HG02678 (cell line): ENCODE data around the gene DNASE1L1.

Source experiments
- ATAC-seq: cut with Tn5 transposase; IDR thresholded peaks from one replicate; pipeline ENCODE4 v1.9.1; 2021; ENCODE audit warnings: mild to moderate bottlenecking, moderate library complexity; ENCODE audit not compliant: unreplicated experiment

DNASE1L1 gene, protein sequence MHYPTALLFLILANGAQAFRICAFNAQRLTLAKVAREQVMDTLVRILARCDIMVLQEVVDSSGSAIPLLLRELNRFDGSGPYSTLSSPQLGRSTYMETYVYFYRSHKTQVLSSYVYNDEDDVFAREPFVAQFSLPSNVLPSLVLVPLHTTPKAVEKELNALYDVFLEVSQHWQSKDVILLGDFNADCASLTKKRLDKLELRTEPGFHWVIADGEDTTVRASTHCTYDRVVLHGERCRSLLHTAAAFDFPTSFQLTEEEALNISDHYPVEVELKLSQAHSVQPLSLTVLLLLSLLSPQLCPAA

DNA sequence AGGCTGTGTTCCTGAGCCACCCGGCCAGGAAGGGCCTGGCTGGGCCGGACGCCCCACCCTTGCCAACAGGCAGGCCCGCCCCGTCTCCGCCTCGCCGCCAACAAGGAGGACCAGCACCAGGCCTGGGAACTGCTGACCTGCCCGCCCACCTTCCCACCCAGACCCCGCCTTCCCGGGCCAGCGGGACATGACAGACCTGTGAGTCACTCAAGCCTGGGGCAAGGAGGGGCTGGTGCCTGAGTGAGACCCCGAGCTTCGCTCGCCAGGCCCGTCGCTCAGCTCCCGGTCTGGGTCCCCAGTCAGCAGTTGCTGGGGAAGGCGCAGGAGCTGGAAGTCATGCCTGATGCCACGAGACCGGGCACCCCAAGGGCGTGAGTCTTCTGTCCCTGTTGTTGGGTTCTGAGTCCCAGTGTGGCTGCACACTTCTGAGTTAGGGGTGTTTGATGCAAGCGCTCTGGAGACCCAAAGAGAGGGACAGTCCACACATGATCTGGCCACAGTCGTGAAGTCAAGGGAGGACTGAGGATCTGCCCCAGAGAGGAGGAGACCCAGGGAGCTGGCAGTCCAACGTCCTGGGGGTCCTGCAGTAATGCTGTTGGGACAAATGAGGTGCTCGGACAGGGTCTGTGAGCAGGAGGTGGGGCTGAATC, at the start of gene DNASE1L1:
Gene DNASE1L1 (minus strand): TSS at position 33 of the 650 bp plus-strand sequence. CDS start 3,686 bp downstream, outside the sequence.
- peak; percentile 50 for ATAC-seq

DNA sequence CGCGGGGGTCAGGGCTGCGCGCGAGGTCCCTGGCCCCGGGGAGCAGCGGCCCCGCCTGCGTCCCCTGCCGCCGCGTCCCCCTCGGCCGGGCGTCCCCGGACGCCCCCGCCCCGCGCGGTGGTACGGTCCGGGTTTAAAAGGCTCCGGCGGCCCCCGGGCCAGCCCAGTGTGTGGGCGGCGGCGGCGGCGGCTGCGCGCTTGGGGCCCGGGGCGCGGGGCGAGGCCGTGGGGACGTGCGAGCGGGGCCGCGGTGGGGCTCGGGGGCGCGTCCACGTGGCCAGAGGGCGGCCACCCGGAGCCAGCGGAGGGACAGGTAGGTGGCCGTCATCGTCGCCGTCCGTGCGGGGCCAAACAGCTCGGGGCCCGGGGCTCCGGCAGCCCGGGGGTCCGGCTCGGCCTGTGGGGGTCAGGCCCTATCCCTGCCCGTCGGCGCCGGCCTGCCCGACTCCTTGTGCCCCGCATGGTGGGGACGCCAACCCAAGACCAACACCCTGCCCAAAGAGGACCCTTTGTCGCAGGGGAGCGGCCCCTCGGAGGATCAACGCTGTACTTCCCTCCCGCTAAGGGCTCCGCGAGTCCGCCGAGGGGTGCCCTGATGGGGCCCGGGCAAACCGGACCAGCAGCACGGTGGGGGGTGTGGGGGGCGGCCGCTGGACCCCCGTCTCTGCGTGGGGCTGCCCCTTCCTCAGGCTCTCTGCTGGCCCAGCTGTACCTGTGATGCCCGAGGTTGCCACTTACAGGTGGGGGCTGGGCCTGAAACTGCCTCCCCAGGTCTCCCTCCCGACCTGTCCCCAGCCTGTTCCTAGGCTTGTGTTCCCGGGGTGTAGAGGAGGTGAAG, 49.3 kb upstream of the DNASE1L1 start, which contains the start of gene PLXNA3:
Gene PLXNA3 (plus strand): TSS at position 166 of the 838 bp plus-strand sequence. CDS start 1,903 bp downstream, outside the sequence.
- peak; percentile 66 for ATAC-seq

DNA sequence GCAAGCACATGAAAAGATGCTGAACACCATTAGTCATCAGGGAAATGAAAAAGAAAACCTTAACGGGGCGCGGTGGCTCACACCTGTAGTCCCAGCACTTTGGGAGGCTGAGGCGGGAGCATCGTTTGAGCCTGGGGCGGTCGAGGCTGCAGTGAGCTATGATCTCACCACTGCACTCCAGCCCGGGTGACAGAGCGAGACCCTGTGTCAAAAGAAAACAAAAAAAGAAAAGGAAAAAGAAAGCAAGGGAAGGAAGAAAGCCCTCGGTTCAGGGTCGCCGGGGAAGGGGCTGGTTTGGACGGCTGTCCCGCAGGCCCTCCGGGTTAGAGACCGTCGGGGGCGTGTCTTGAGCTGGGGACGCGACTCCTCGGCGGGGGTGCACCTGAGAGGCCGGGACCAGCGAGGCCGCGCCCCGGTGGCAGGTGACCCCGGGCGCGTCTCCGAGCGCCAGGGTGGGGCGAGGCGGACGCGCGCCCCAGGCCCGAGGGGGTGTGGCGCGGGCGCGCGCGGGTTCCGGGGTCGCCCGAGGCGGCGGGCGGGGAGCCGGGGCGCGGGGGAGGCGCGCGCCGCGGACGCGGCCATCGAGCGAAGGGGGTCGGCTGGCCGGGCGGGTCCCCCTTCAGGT, 48.5 kb upstream of the DNASE1L1 start:
- peak; percentile 73 for ATAC-seq

DNA sequence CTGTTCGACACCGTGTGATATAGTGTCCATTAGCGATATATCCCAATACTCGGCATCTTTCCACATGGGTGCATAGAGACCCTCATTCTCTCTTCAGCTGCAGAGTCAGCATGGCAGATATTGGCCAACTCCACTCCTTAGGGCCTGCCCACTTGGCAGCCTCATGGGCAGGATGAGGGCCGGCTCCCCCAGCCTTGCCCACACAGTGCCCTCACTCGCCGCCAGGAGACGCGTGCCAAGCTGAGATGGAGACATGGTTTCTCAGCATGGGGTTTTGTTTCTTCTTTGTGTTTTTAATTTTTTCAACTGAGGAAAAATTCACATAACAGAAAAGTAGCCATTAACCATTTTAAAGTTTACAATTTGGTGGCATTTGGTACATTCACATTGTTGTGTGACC, 43.8 kb upstream of the DNASE1L1 start:
- no peak for ATAC-seq

DNA sequence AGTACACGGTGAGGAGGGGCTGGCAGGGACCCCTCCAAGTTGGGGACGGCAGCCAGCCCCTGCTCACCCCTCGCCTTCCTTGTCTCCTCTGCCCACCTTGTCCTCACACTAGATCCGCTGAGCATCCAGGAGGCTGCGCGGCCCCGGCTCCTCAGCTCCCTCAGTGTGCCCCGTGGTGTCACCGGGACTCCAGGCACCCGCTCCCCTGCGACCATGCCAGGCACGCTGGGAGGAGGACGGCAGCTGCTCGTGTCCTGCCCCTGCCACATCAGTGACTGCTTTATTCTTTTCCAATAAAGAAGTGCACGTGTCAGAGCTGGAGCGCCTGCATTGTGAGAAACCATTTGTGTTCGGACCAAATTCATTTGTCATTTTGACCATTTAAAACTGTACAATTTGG, 41.3 kb upstream of the DNASE1L1 start:
- no peak for ATAC-seq

DNA sequence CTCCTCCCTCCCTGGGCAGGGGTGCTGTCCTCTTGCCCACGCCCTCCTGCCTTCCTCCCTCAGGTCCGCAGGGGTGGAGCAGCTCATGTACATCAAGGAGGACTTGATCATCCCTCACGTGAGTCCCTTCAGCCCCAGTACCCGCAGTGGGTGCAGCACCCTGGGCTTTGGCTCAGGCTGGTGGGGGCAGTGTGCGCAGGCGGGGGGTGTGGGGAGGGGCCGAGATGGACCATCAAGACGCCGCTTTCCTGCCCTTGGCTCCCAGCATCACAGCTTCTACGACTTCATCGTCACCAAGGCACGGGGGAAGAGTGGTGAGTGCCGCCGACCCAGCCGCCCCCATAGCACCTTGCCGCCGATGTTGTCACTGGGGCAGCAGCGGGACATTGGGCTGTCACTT, 40.6 kb upstream of the DNASE1L1 start:
- ATAC-seq = no peak

DNA sequence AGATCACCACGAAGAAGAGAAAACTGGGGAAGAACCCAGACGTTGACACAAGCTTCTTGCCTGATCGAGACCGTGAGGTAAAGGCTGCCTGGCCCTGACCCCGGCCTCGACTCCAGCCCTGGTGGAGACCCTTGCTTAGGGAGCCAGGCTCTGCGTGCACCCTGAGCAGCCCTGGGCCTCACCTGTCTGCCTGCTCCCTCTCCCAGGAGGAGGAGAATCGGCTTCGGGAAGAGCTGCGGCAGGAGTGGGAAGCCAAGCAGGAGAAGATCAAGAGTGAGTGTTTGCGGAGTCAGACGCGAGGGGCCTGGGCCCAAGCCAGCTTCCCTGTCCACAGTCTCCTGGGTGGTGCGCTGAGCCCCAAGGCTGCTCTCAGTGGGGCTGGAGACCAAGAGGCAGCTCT, 39.4 kb upstream of the DNASE1L1 start:
- ATAC-seq = no peak

DNA sequence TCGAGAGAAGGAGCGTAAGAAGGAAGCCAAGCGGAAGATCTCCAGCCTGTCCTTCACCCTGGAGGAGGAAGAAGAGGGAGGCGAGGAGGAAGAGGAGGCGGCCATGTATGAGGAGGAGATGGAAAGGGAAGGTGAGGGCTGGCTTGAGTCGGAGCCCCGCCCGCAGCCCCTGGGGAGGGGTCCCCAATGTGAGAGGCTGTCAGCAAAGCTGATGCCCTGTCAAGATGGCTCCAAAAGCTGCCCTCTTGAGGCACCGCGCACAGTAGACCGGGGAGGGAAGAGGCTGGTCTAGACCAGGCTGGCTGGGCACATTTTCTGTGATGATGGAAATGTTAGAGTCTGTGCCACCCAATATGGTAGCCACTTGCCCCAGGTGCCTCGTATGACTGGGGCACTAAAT, 37.4 kb upstream of the DNASE1L1 start:
- ATAC-seq = no peak

DNA sequence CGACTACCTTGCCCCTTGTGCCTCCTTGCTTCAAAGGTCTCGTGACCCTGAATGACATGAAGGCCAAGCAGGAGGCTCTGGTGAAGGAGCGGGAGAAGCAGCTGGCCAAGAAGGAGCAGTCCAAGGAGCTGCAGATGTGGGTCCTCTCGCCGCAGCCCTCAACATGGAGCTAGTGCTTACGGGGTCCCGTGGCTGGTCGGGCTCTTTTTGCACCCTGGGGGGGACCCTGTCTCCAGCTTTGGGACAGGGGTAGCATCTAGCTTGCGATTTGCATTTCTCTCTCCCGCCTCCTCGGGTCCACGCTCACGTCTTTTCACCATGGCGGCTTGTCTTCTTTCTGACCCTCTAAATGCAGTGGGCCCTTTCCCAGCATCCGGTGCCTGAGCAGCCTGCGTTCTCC, 36.7 kb upstream of the DNASE1L1 start:
- ATAC-seq = no peak

DNA sequence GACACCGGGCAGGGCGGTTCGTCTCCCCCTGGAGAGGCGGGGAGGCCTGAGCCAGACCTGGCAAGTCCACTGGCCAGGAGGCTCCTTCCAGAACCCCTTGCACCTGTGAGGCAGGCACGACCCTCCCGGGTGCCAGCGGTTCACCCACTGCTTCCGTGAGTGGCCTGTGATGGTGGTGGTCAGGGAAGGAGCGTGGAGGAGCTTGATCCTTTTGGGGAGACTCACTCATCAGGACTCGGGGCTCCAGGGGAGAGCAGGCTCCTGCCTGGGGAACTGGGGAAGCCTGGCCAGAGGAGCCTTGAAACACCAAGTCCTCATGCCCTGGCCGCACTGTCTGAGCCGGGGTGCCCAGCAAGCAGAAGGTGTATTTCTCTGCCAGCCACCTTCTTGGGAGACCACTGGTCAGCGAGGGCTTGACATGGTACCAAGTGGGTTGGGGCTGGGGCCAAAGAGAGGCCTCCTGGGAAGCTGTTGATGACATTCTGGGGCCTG, 35.7 kb upstream of the DNASE1L1 start:
- no peak for ATAC-seq

DNA sequence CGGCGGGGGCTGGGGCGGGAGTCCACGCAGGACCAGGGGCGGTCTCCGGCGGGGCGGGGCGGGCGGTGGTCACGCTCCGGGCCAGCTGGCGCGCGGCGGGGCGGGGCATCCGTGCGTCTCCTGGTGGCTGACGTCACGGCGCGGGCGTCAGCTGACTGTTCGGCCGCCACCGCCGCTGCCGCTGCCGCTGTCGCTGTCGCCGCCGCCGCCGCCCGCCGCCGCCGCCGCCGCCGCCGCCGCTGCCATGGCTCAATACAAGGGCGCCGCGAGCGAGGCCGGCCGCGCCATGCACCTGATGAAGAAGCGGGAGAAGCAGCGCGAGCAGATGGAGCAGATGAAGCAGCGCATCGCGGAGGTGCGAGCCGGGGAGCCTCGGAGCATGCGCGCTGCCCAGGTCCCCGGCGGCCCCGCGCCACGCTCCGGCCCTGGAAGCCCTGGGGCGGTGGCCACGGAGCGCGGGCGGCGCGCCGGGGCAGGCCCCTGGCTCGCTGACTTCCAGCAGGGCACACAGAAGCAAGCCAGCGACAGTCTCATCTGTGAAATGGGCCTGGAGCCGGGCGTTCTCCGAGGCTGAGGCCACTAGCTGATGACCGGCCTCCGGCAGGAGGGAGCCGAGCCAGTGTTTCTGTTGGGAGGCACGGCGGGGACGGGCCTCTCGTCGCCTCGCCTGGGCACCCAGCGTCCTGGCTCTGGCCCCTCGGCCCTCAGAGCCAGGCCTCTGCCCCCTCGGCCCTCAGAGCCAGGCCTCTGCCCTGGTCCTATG, 35.1 kb upstream of the DNASE1L1 start, which contains the start of gene FAM50A:
Gene FAM50A (plus strand): TSS at position 150 of the 763 bp plus-strand sequence. CDS start 95 bp downstream, at position 245.
- ATAC-seq = peak; percentile 89

DNA sequence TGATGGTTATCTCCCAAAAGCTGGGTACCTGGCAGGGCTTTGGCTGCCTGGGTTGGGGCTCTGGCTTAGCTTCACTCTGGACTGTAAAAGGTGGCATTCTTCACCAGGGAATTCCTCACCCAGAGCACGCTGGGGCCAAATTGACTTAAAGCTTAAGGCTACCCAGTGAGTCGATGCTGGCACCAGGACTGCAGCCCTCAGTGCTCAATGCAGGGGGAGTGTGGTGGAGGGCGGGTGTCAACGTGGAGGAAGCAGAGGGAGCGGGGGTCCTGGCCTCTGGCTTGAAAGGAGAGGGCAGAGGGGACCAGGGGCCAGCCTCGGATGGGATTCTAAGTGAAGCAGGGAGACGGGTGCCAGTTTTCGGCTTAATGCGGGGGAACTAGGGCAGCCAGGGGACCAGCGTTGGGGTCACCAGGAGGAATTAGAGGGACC, 34.4 kb upstream of the DNASE1L1 start:
- ATAC-seq = no peak

DNA sequence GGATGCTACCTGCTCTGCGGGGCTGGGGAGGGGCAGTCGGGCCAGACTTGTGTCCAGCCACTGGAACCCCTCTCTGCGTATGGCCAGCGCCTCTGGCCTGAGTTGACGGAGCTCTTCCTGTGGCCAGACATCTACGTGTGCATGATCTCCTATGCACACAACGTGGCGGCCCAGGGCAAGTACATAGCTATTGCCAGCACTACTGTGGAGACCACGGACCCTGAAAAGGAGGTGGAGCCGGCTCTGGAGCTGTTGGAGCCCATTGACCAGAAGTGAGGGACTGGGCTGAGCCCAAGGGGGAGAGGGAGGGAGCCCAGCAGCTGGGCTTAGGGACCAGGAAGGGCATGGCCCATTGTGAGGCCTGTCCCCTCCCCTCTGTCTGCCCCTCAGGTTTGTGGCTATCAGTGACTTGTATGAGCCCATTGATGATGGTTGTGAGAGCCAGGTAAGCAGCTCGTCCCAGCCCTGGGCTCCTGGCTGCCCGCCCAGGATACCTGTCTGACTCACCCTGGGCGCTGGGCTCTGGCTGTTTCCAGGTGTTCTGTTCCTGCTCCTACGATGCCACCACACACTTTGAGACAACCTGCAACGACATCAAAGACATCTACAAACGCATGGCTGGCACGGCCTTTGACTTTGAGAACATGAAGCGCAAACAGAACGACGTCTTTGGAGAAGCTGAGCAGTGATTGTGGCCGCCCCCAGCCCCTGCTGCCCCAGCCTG, 33.1 kb upstream of the DNASE1L1 start:
- no peak for ATAC-seq

DNA sequence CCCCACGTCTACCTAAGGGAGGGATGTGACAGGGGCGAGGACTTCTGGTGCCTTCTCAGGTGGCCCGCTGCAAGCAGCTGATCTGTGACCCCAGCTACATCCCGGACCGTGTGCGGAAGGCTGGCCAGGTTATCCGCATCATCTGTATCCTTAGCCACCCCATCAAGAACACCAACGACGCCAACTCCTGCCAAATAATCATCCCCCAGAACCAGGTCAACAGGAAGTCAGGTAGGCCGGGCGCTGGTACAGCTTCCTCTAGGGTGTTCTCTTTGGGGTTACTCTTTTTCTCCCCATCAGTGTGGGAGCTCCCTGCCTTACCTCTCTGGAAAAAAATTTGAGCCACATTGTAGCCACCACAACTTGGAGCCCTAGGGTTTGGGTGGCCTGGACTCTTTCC, 32.5 kb upstream of the DNASE1L1 start:
- ATAC-seq = no peak

DNA sequence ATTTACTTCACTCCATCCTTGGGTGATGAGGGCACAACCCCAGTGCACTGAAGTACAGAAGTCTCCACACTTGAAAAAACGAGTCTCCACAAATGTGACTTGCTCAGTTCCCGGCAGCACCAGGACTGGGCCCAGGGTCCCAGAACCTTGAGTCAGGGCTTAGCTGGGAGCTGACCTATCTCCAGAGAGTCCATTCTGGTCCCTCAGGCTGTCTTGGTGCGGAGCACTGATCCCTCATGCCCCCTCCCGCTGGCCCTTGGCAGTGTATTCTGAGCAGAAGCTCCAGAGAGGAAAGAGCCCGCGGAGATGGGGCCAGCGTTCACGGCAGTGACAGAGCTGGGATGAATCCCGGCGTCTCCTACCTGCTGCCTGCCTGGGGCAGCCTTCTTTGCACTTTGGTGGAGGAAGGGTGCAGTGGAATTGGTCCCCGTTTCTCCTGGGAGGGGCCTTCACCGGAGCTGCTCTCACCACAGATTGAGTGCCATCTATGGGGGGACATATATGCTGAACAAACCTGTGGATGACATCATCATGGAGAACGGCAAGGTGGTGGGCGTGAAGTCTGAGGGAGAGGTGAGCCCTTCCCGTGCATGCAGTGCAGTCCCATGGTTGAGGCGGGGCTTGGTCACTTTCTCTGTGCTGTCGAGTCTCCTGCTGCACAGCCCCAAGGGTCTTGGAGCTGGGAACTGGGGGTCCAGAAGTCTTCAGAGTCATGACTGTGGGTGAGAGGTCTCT, 31.7 kb upstream of the DNASE1L1 start:
- ATAC-seq = no peak

DNA sequence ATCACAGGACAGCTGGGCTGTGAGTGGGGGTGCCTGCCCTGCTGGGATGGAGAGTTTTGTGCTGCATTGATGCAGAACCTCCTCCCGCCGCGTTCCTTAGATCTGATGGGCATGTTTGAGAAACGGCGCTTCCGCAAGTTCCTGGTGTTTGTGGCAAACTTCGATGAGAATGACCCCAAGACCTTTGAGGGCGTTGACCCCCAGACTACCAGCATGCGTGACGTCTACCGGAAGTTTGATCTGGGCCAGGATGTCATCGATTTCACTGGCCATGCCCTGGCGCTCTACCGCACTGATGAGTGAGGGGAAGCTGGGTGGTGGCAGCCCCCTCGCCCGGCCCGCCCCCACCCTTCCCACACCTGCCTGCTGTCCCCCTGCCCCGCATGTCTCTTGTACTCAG, 30.8 kb upstream of the DNASE1L1 start:
- ATAC-seq = no peak

DNA sequence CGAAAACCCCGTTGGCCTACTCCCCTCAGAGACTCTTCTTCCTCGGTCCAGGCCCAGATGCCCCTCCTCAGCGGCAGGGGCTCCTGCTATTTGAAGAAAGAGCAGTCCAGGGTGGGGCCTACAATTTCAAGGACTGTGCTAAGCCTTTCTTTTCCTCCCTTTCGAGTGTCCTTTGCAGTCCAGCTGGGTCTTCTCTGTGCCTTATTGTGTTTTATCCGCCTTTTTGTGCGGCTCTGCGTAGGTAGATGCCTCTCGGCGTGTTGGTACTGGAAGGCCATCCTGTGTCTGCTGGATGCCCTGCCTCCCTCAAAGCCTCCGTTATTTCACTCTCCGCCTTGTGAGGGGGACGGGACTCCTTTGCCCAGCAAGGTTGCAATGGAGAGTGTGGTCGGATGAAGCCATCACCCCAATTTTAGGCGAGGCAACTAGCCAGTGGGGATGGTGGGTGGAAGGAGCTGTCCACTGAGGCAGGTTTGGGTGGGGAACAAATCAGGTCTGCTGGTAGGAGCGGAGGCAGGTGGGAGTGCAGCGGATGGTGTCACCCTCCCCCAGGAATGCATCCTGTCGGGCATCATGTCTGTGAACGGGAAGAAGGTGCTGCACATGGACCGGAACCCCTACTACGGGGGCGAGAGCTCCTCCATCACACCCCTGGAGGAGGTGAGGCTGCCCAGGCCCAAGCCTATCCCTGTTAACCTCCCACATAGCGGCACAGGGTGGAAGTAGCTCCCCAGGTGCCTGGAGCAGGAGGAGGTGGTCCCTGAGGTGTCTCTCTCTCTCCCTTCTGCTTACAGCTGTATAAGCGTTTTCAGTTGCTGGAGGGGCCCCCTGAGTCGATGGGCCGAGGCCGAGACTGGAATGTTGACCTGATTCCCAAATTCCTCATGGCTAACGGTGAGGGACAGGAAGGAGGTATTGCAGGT, 29.2 kb upstream of the DNASE1L1 start:
- ATAC-seq = no peak
